Uterus (tissue), 4 donors: Measurements from ENCODE around the gene EIF3F. TPM values are rescaled to one million over a fixed set of nuclear protein-coding genes. Genes with fewer than 3 reads are reported as not detected.

Experiments
- DNase-seq, 2 donors: peaks; one replicate each; pipeline ENCODE4 v3.0.0-alpha.2; 2019 to 2020
- H3K27ac ChIP-seq, 2 donors: fragments of 200-600 bp; sonication (generic); 1 replicate in 1 of 2; 2 replicates in 1 of 2; pipeline ENCODE4 v1.5.1; 2016 to 2018
- H3K27me3 ChIP-seq, 2 donors: fragments of 200-600 bp; sonication (generic); one replicate each; pipeline ENCODE4 v1.5.1; 2018 to 2019; ENCODE audit warnings: control low read depth in 1 of 2
- H3K36me3 ChIP-seq, 2 donors: fragments of 200-600 bp; sonication (generic); one replicate each; pipeline ENCODE4 v1.5.1; 2019; ENCODE audit warnings: control low read depth in 1 of 2
- H3K4me1 ChIP-seq, 2 donors: fragments of 200-600 bp; sonication (generic); one replicate each; pipeline ENCODE4 v1.5.1; 2018 to 2019; ENCODE audit warnings: control low read depth in 1 of 2
- H3K4me3 ChIP-seq, 2 donors: fragments of 200-600 bp; sonication (generic); 1 replicate in 1 of 2; 2 replicates in 1 of 2; pipeline ENCODE4 v1.5.1; 2018 to 2019; ENCODE audit warnings: mild to moderate bottlenecking in 1 of 2
- H3K9me3 ChIP-seq, 2 donors: fragments of 200-600 bp; sonication (generic); one replicate each; pipeline ENCODE4 v1.5.1; 2019; ENCODE audit warnings: control low read depth in 1 of 2
- POLR2A ChIP-seq, 2 donors: fragments of 450-650 bp; IDR thresholded peaks; one replicate each; pipeline ENCODE4 v1.6.1; 2016; ENCODE audit warnings: antibody characterized with exemption in 2 of 2, mild to moderate bottlenecking in 1 of 2, moderate library complexity in 1 of 2
- intact Hi-C: fragments of 100-400 bp; cut with DNase I; formaldehyde crosslinking; loops from one replicate; pipeline ENCODE4 v1.15.1; 2023; ENCODE audit warnings: low total_unique reads
- total RNA-seq, 4 donors: library from RNA; depleted of rRNA in 3 of 4; stranded (reverse); fragments of >200 nt in 3 of 4; gene quantifications; one replicate each; pipeline versions ENCODE4 v1.1.0 to v1.2.4, GENCODE V29; 2014 to 2023
- TF ChIP-seq, protein P1 (sequence below), 4 experiments: fragments of 200-600 bp in 2 of 4; fragments of 450-650 bp in 2 of 4; sonication (generic) in 2 of 4; IDR thresholded peaks; one replicate each; pipeline ENCODE4 v1.5.1; 2016 to 2019; ENCODE audit warnings: antibody characterized with exemption in 4 of 4, mild to moderate bottlenecking in 2 of 4, moderate library complexity in 1 of 4
- donor health status: DM: yes; HTN: yes; CAD: no.

The EIF3F gene
- total RNA-seq, 4 donors from 2014 or later: 97.9 to 261 (median 213) TPM

DNA sequence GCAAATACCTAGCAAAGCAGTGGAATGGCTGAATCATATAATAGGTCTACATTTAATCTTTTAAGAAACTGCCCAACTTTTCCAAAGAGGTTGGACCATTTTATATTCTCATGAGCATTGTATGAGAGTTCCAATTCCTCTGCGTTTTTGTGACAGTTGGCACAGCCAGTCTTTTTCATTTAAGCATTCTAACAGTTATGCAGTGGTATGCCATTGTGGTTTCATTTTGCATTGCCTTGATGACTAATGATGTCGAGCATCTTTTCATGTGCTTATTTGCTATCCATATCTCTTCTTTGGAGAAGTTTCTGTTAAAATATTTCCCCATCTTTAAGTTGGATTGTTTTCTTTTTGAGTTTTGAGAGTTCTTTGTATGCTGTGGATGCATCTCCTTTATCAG, 38.7 kb downstream of the EIF3F start:
- Histone ChIP-seq H3K9me3 (no peaks in the 10 kb centered on the region), H3K36me3 (no peaks in the 10 kb centered on the region), H3K4me1 (no peaks in the 10 kb centered on the region), H3K4me3 (no peak overlapping the region), H3K27me3 (no peaks in the 10 kb centered on the region), H3K27ac (no peak overlapping the region)
- intact Hi-C loops: no loop called here
- TF ChIP-seq POLR2A (IDR thresholded peaks at IDR 0.05): no peak
- TF ChIP-seq, protein P1, sequence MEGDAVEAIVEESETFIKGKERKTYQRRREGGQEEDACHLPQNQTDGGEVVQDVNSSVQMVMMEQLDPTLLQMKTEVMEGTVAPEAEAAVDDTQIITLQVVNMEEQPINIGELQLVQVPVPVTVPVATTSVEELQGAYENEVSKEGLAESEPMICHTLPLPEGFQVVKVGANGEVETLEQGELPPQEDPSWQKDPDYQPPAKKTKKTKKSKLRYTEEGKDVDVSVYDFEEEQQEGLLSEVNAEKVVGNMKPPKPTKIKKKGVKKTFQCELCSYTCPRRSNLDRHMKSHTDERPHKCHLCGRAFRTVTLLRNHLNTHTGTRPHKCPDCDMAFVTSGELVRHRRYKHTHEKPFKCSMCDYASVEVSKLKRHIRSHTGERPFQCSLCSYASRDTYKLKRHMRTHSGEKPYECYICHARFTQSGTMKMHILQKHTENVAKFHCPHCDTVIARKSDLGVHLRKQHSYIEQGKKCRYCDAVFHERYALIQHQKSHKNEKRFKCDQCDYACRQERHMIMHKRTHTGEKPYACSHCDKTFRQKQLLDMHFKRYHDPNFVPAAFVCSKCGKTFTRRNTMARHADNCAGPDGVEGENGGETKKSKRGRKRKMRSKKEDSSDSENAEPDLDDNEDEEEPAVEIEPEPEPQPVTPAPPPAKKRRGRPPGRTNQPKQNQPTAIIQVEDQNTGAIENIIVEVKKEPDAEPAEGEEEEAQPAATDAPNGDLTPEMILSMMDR (IDR thresholded peaks at IDR 0.05): no peak
- DNase-seq: no peak

DNA sequence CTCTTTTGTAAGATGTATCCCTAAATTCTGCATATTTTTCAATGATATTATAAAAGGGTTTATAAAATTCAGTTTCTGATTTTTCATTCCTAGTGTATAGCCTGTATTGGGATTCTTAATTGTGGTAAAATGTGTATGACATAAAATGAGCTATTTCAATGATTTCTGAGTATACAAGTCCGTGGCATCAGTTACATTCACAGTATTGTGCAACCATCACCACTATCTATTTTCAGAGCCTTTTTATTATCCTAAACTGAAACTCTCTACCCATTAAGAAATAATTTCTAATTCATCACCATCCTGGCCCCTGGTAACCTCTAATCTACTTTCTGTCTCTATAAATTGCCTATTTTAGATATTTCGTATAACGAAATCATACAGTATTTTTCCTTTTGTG, 39.8 kb downstream of the EIF3F start:
- Histone ChIP-seq H3K4me3 (no peak overlapping the region), H3K4me1 (no peaks in the 10 kb centered on the region), H3K36me3 (no peaks in the 10 kb centered on the region), H3K9me3 (no peaks in the 10 kb centered on the region), H3K27ac (no peak overlapping the region), H3K27me3 (no peaks in the 10 kb centered on the region)
- TF ChIP-seq POLR2A (IDR thresholded peaks at IDR 0.05): no peak
- TF ChIP-seq, protein P1 (IDR thresholded peaks at IDR 0.05): no peak
- intact Hi-C loops: no loop called here
- DNase-seq: no peak

DNA sequence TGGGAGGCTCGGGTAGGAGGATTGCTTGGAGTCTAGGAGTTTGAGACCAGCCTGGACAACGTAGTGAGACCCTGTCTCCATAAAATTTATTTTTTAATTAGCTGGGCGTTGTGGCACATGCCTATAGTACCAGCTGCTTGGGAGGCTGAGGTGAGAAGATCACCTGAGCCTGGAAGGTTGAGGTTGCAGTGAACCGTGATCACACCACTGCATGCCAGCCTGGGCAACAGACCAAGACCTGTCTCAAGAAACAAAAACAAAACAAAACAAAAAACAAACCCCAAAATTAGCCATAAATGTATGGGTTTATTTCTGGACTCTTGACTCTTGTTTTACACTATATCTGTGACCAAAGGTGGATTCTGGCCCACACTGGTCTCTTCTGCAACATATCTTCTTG, 41.6 kb downstream of the EIF3F start:
- no peaks in the 10 kb centered on the region for H3K4me1 ChIP-seq
- no peak for DNase-seq
- no peak overlapping the region for H3K4me3 ChIP-seq
- H3K27ac ChIP-seq: no peak overlapping the region
- intact Hi-C loops: no loop called here
- no peaks in the 10 kb centered on the region for H3K27me3 ChIP-seq
- H3K9me3 ChIP-seq: no peaks in the 10 kb centered on the region
- no peak for TF ChIP-seq POLR2A (IDR thresholded peaks at IDR 0.05)
- TF ChIP-seq, protein P1 (IDR thresholded peaks at IDR 0.05): no peak
- H3K36me3 ChIP-seq: no peaks in the 10 kb centered on the region

DNA sequence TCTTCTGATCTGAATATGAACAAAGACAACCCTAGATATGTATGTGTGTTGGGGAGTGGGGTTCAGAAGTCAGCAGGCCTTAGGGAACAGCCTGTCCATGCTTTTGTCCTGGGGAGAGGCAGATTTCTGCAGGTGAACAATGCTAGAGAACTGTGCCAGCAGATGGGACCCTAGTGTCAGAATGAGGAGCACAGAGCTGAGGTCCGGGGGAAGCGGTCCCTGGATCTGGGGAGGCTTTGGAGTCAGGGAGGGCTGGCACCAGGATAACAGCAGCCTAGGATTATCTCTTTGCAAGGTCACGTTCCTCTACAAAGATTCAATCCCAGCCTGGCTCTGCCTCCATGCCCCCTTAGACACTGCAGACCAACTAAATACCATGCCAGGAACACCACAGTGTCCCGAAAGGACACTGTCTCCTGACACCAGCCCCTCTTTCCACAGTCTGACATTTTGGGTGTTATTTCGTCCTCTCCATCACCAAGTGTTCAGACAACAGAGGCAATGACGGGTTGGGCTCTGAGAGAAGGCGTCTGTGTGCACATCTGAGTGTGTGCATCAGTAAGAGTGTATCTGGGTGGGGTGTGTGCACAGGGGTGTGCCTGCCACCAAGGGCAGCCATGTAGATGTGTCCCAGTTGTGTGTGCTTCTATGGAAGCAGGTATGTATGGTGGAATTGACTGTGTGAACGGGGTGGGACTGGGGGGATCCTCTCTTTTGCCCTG, 43.5 kb downstream of the EIF3F start:
- no peaks in the 10 kb centered on the region for H3K27me3 ChIP-seq
- no peaks in the 10 kb centered on the region for H3K36me3 ChIP-seq
- H3K4me3 ChIP-seq: no peak overlapping the region
- no peak for DNase-seq
- H3K4me1 ChIP-seq: no peaks in the 10 kb centered on the region
- TF ChIP-seq, protein P1 (IDR thresholded peaks at IDR 0.05): no peak
- no peak for TF ChIP-seq POLR2A (IDR thresholded peaks at IDR 0.05)
- intact Hi-C loops: loop anchor here (5.0 kb wide), 1 partner anchor 67 kb away; no protein-coding TSS in a partner anchor
- no peaks in the 10 kb centered on the region for H3K9me3 ChIP-seq
- no peak overlapping the region for H3K27ac ChIP-seq

GRCh38 chr11:8031248-8032115, 44.3 kb downstream of the EIF3F start:
- TF ChIP-seq, protein P1 (IDR thresholded peaks at IDR 0.05): no peak
- no peak for DNase-seq
- Histone ChIP-seq H3K4me1 (no peaks in the 10 kb centered on the region), H3K9me3 (no peaks in the 10 kb centered on the region), H3K36me3 (no peaks in the 10 kb centered on the region), H3K27ac (no peak overlapping the region), H3K4me3 (no peak overlapping the region), H3K27me3 (no peaks in the 10 kb centered on the region)
- intact Hi-C loops: loop anchor here (5.0 kb wide), 1 partner anchor 66 kb away; no protein-coding TSS in a partner anchor
